HG02623 (cell line): ENCODE measurements around the gene COL18A1.

ENCODE experiments used
- ATAC-seq: cut with Tn5 transposase; IDR thresholded peaks from one replicate; pipeline ENCODE4 v1.9.1; 2021; ENCODE audit warnings: moderate library complexity; ENCODE audit not compliant: unreplicated experiment

Gene COL18A1

GRCh38 chr21:45396620-45396995 is 8.4 kb upstream of the COL18A1 start:
- no peak for ATAC-seq

GRCh38 chr21:45397381-45397780 is 7.6 kb upstream of the COL18A1 start:
- no peak for ATAC-seq

GRCh38 chr21:45401054-45401518 is 3.9 kb upstream of the COL18A1 start:
- ATAC-seq = no peak

GRCh38 chr21:45401916-45402900 is 2.8 kb upstream of the COL18A1 start:
- ATAC-seq = no peak

GRCh38 chr21:45403133-45403824 is 1.7 kb upstream of the COL18A1 start:
- no peak for ATAC-seq

- ATAC-seq = no peak
Measured at GRCh38 chr21:45403825-45404729, 888 bp upstream of the COL18A1 start.

GRCh38 chr21:45405271-45405818 is 380 bp downstream of the COL18A1 start:
- no peak for ATAC-seq

- ATAC-seq = no peak
Measured at GRCh38 chr21:45405819-45406762, 1.1 kb downstream of the COL18A1 start.

GRCh38 chr21:45406801-45407628 is 2.0 kb downstream of the COL18A1 start:
- ATAC-seq = no peak

GRCh38 chr21:45407629-45408247 is 2.8 kb downstream of the COL18A1 start:
- no peak for ATAC-seq

- ATAC-seq = no peak
Measured at GRCh38 chr21:45408271-45408791, 3.4 kb downstream of the COL18A1 start.

GRCh38 chr21:45408801-45409261 is 3.9 kb downstream of the COL18A1 start:
- no peak for ATAC-seq

GRCh38 chr21:45409466-45410150 is 4.6 kb downstream of the COL18A1 start:
- no peak for ATAC-seq

- no peak for ATAC-seq
Measured at GRCh38 chr21:45410151-45410864, 5.3 kb downstream of the COL18A1 start.

- ATAC-seq = no peak
Measured at GRCh38 chr21:45410865-45411809, 6.2 kb downstream of the COL18A1 start.
